Cardiac fibroblast (primary cell): Measurements from ENCODE around the gene TEX14.
A peak's percentile ranks its signal among the peaks of the same experiment; 100 is the strongest.
"Not testable (repeated sequence)": the region's sequence is repeated elsewhere in the genome, so short reads cannot be mapped to it uniquely, and the experiment has no call there.

Source experiments
- DNase-seq, 2 donors: peaks; one replicate each; pipeline versions ENCODE4 v3.0.0 to v3.0.0-alpha.2; 2010; ENCODE audit warnings: low read depth in 2 of 2
- H3K4me3 ChIP-seq, 2 donors: replicated peaks in 1 of 2; 1 replicate in 1 of 2; 2 replicates in 1 of 2; pipeline ENCODE4 v1.5.1; 2011; ENCODE audit warnings: low read depth in 2 of 2, low read length in 2 of 2, mild to moderate bottlenecking in 2 of 2, moderate library complexity in 1 of 2
- TF ChIP-seq, protein P1 (sequence below): IDR thresholded peaks from one replicate; pipeline ENCODE4 v1.5.1; 2011; ENCODE audit warnings: low read depth, mild to moderate bottlenecking, low read length, inconsistent platforms

TEX14 gene

DNA sequence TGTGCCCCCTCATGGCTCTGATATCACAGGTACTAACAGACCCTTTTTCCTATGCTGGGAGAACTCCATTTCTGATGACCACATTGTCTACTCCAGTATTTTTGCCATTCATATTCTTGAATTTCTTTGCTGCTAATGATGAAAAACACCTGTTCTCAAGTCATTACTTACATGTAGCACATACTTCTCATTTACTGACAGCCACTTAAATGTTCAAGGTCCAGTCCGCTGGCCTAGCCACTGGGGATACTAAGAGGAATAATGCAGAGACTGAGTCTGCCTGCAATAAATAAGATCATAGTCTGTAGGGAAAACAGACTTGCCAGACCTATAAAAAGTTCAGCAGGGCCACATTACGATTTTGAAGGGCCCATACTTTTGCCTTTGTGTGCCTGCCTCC lies 27.5 kb downstream of the TEX14 start:
- TF ChIP-seq, protein P1, sequence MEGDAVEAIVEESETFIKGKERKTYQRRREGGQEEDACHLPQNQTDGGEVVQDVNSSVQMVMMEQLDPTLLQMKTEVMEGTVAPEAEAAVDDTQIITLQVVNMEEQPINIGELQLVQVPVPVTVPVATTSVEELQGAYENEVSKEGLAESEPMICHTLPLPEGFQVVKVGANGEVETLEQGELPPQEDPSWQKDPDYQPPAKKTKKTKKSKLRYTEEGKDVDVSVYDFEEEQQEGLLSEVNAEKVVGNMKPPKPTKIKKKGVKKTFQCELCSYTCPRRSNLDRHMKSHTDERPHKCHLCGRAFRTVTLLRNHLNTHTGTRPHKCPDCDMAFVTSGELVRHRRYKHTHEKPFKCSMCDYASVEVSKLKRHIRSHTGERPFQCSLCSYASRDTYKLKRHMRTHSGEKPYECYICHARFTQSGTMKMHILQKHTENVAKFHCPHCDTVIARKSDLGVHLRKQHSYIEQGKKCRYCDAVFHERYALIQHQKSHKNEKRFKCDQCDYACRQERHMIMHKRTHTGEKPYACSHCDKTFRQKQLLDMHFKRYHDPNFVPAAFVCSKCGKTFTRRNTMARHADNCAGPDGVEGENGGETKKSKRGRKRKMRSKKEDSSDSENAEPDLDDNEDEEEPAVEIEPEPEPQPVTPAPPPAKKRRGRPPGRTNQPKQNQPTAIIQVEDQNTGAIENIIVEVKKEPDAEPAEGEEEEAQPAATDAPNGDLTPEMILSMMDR: no peak
- DNase-seq: no peak
- H3K4me3 ChIP-seq: no peak overlapping the region

DNA sequence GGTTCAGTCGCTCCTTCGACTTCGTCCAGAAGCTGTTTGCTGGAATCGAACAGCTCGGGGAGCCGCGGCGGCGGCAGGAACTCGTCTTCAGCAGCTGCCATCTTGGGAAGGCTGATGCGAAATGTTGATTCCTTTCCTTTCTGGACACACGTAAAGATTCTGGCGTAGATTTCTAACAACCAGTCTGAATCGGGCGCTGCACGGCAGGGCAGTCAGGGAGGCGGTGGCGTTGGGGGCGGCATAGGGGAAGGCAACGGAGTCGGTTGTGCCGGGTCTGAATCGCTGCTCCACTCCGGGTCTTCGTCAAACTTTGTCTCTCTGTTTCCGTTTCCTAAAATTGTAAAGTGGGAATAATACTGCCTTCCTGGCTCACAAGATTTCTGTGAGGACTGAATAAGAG lies 30.3 kb downstream of the TEX14 start:
- no peak overlapping the region for H3K4me3 ChIP-seq
- TF ChIP-seq, protein P1: no peak
- no peak for DNase-seq

DNA sequence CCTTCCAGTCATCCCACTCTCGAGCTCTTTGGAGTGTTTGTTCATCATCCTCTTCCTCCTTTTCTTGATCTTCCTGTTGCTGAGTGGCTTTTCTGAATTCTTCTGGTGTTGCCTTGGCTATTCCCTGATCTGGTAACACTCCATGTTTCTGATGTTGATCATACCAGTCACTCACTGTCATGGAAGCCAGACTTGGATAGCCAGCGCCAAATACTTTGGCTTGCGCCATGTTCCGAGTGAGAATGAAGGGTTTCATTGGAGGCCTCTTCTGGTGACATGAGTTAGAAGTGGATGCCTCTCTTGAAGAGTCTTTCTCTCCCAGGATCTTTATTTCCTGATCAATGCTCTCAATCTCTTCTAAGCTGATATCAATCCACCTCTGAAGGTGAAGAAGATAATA lies 31.2 kb downstream of the TEX14 start:
- TF ChIP-seq, protein P1: no peak
- no peak for DNase-seq
- no peak overlapping the region for H3K4me3 ChIP-seq

DNA sequence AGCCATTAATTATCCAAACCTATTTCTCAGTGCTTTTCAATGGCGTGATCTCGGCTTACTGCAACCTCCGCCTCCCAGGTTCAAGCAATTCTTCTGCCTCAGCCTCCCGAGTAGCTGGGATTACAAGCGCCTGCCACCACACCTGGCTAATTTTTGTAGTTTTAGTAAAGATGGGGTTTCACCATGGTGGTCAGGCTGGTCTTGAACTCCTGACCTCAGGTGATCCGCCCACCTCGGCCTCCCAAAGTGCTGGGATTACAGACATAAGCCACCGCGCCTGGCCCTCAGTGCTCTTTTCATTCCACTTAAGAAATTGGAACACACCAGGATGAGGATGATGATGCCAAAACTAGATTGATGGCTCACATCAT lies 32.1 kb downstream of the TEX14 start:
- not testable (repeated sequence) for DNase-seq
- H3K4me3 ChIP-seq: peak overlapping the region; percentile 23 to 47

DNA sequence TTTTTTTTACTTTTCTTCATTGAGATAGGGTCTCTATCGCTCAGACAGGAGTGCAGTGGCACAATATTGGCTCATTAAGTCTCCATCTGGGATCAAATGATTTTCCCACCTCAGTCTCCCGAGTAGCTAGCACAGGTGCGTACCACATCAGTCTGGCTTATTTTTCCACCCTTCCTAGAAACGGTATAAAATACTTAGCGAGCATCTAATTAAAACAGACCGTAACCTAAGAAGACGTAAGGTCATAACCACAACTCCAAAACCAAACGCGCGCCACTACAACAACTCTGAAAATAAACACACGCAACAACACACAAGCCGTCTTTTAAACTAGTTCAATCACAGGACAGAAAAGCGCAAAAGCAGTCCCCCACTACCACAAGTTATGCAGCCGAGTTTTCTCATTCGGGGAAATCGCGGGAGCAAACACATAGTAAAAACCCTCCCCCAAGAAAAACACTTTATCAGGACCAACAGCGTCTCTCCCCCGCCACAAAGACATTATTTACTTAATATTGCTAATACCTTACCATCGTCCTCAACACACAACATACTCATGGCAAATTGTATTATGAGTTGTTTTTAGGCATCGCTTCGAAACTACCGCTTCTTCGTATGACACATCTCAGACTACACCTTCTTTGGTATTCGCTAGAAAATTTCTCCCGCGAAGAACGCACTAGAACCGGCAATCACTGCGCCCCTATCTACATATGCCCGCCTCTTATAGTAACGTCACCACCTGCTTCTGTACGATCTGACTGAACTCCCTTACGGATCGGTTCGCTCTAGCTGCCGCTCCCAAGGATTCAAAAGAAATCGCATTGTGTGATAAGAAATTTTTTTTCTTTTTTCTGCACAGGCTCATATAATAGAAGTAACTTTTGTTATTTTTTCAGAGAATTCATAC lies 32.8 kb downstream of the TEX14 start:
- peak; percentile 98 to 99 for DNase-seq
- H3K4me3 ChIP-seq: peak overlapping the region; percentile 23 to 47
- TF ChIP-seq, protein P1: no peak

DNA sequence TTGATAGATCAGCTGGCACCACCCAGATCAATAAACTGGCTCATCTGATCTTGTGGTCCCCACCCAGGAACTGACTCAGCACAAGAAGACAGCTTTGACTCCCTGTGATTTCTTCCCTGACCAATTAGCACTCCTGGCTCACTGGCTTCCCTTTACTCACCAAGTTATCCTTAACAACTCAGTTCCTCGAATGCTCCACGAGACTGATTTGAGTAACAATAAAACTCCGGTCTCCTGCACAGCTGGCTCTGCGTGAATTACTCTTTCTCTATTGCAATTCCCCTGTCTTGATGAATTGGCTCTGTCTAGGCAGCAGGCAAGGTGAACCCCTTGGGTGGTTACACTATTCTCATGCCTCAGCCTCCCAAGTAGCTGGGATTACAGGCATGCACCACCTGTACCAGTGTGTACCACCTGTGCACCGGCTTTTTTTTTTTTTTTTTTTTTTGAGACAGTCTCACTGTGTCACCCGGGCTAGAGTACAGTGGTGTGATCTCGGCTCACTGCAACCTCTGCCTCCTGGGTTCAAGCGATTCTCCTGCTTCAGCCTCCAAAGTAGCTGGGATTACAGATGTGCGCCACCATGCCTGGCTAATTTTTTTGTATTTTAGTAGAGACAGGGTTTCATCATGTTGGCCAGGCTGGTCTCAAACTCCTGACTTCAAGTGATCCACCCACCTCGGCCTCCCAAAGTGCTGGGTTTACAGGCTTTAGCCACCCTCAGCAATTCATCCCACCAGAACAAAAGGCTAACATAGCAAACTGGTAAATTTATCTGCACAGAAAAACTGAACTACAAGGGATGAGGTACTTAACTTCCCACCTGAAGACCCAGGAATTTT lies 33.7 kb downstream of the TEX14 start:
- not testable (repeated sequence) for H3K4me3 ChIP-seq
- peak in 1 of 2 donors; percentile 40 for DNase-seq

DNA sequence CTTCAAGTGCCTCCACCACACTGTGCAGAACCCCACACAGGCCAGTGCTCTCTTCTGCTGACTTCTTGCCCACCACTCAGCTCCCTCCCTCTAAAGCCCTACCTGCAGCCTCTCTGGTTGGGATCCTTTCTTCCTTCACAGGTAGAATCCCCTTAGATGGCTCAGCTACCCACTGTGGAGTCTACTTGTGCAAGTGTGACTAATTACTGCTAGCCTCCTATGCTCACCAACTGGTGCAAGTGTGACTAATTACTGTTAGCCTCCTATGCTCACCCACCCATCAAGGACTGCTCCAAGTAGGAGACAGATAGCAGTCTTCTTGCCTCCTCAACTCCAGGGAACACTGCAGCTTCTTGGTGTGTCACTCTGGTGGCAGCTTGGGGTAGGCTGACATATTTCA lies 43.6 kb downstream of the TEX14 start:
- H3K4me3 ChIP-seq: no peak overlapping the region
- no peak for DNase-seq
- TF ChIP-seq, protein P1: no peak
